ENCODE data around the gene SYT13. TPM values are rescaled to one million over a fixed set of nuclear protein-coding genes. Genes with fewer than 3 reads are reported as not detected.

The SYT13 gene
- total RNA-seq (2021) (not detected in 2 replicates), Bru-seq, nascent RNA (not detected), BruChase-seq, experiment 1, labeled RNA remaining after a 2-hour chase (not detected), BruChase-seq, experiment 2, labeled RNA remaining after a 6-hour chase (not detected)
- long read RNA-seq = 0 reads

GRCh38 chr11:45285930-45286632, at the start of gene SYT13:
Gene SYT13, minus strand, starts transcription at chr11:45286341. Its CDS starts 134 bp downstream, at chr11:45286207.
- H3K4me3 ChIP-seq = no peak within 1 kb of the TSS
- no peaks in the 10 kb centered on the region for H3K9me3 ChIP-seq (ENCODE audit: insufficient read depth, low read depth)
- TF ChIP-seq EZH2 (IDR thresholded peaks at IDR 0.05; ENCODE audit: low read depth) = 0 out of 2 replicates have a peak, but pooled peaks have one; percentile 37
- TF ChIP-seq, protein P1, sequence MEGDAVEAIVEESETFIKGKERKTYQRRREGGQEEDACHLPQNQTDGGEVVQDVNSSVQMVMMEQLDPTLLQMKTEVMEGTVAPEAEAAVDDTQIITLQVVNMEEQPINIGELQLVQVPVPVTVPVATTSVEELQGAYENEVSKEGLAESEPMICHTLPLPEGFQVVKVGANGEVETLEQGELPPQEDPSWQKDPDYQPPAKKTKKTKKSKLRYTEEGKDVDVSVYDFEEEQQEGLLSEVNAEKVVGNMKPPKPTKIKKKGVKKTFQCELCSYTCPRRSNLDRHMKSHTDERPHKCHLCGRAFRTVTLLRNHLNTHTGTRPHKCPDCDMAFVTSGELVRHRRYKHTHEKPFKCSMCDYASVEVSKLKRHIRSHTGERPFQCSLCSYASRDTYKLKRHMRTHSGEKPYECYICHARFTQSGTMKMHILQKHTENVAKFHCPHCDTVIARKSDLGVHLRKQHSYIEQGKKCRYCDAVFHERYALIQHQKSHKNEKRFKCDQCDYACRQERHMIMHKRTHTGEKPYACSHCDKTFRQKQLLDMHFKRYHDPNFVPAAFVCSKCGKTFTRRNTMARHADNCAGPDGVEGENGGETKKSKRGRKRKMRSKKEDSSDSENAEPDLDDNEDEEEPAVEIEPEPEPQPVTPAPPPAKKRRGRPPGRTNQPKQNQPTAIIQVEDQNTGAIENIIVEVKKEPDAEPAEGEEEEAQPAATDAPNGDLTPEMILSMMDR (conservative IDR thresholded peaks at IDR 0.05) = no peak
- H3K36me3 ChIP-seq (ENCODE audit: low read depth) = no peaks in the 10 kb centered on the region
- no peaks in the 10 kb centered on the region for H3F3A ChIP-seq (ENCODE audit: insufficient read depth, low read depth)
- intact Hi-C loops (cut with micrococcal nuclease; ENCODE audit: unreplicated experiment) = no loop called here
- H3K9me2 ChIP-seq (ENCODE audit: insufficient read depth) = no peaks in the 10 kb centered on the region
- CTCF ChIA-PET = interaction anchor here (1.1 kb wide), 1 partner anchor 176 kb away, joined by 3 read pairs; no protein-coding TSS in a partner anchor
- peaks cover 76% of the 10 kb centered on the region for H3K27me3 ChIP-seq (ENCODE audit: insufficient read depth, low read depth)
- H3K27ac ChIP-seq = no peak within 1 kb of the TSS
- no peaks in the 10 kb centered on the region for H4K20me1 ChIP-seq (ENCODE audit: insufficient read depth)
- H2AFZ ChIP-seq = no peak within 1 kb of the TSS
- H3K4me1 ChIP-seq (replicated peaks; ENCODE audit: insufficient read depth) = no peaks in the 10 kb centered on the region
- POLR2A ChIA-PET (ENCODE audit: unreplicated experiment) = no interaction called here
- no TSS peak for BruUV-seq (replicated peaks)
- H3K4me2 ChIP-seq = no peak within 1 kb of the TSS
- no peak for DNase-seq
- no peaks in the 10 kb centered on the region for H3K79me2 ChIP-seq (ENCODE audit: low read depth)

- H3K79me2 ChIP-seq (ENCODE audit: low read depth) = no peaks in the 10 kb centered on the region
- H3K4me1 ChIP-seq (replicated peaks; ENCODE audit: insufficient read depth) = no peaks in the 10 kb centered on the region
- ChIA-PET CTCF (no interaction called here), POLR2A (ENCODE audit: unreplicated experiment) (no interaction called here)
- 0 out of 2 replicates have a peak, but pooled peaks cover 4% of the 10 kb centered on the region for H4K20me1 ChIP-seq (ENCODE audit: insufficient read depth)
- no peaks in the 10 kb centered on the region for H3K9me3 ChIP-seq (ENCODE audit: insufficient read depth, low read depth)
- no peak for DNase-seq
- no TSS peak for BruUV-seq (replicated peaks)
- H3K27ac ChIP-seq = no peak overlapping the region
- no peaks in the 10 kb centered on the region for H3F3A ChIP-seq (ENCODE audit: insufficient read depth, low read depth)
- no peaks in the 10 kb centered on the region for H3K36me3 ChIP-seq (ENCODE audit: low read depth)
- peaks cover 79% of the 10 kb centered on the region for H3K27me3 ChIP-seq (ENCODE audit: insufficient read depth, low read depth)
- no peak overlapping the region for H3K4me3 ChIP-seq
- no peaks in the 10 kb centered on the region for H3K9me2 ChIP-seq (ENCODE audit: insufficient read depth)
- TF ChIP-seq, protein P1 (conservative IDR thresholded peaks at IDR 0.05) = no peak
- H2AFZ ChIP-seq = no peak overlapping the region
- H3K4me2 ChIP-seq = no peak overlapping the region
- intact Hi-C loops (cut with micrococcal nuclease; ENCODE audit: unreplicated experiment) = no loop called here
Measured at GRCh38 chr11:45335434-45335833, 49.3 kb upstream of the SYT13 start.

- Histone ChIP-seq H3K27me3 (ENCODE audit: insufficient read depth, low read depth) (peaks cover 77% of the 10 kb centered on the region), H3K4me2 (no peak overlapping the region), H2AFZ (no peak overlapping the region), H3F3A (ENCODE audit: insufficient read depth, low read depth) (no peaks in the 10 kb centered on the region), H3K9me3 (ENCODE audit: insufficient read depth, low read depth) (no peaks in the 10 kb centered on the region), H3K4me3 (no peak overlapping the region), H3K9me2 (ENCODE audit: insufficient read depth) (no peaks in the 10 kb centered on the region), H3K4me1 (replicated peaks; ENCODE audit: insufficient read depth) (no peaks in the 10 kb centered on the region), H3K79me2 (ENCODE audit: low read depth) (no peaks in the 10 kb centered on the region), H4K20me1 (ENCODE audit: insufficient read depth) (0 out of 2 replicates have a peak, but pooled peaks cover 4% of the 10 kb centered on the region), H3K27ac (no peak overlapping the region), H3K36me3 (ENCODE audit: low read depth) (no peaks in the 10 kb centered on the region)
- intact Hi-C loops (cut with micrococcal nuclease; ENCODE audit: unreplicated experiment) = no loop called here
- no TSS peak for BruUV-seq (replicated peaks)
- ChIA-PET CTCF (no interaction called here), POLR2A (ENCODE audit: unreplicated experiment) (no interaction called here)
- TF ChIP-seq, protein P1 (conservative IDR thresholded peaks at IDR 0.05) = no peak
- TF ChIP-seq EZH2 (IDR thresholded peaks at IDR 0.05; ENCODE audit: low read depth) = no peak
- no peak for DNase-seq
Measured at GRCh38 chr11:45334836-45335235, 48.7 kb upstream of the SYT13 start.

Measured in PC-9 (cell line).